GM23248 (cell line): ENCODE measurements around the gene PDSS2.
"Not testable (repeated sequence)": the region's sequence is repeated elsewhere in the genome, so short reads cannot be mapped to it uniquely, and the experiment has no call there.

Source experiments
- EZH2 ChIP-seq: fragments of 200-600 bp; sonication (generic); IDR thresholded peaks from 2 replicates; pipeline ENCODE4 v1.6.1; 2018; ENCODE audit warnings: antibody characterized with exemption, mild to moderate bottlenecking; ENCODE audit not compliant: insufficient read depth, poor library complexity, severe bottlenecking
- EZH2phosphoT487 ChIP-seq: fragments of 200-600 bp; sonication (generic); IDR thresholded peaks from 2 replicates; pipeline ENCODE4 v1.6.1; 2018; ENCODE audit warnings: antibody characterized with exemption, moderate library complexity, mild to moderate bottlenecking, low read depth; ENCODE audit not compliant: insufficient read depth

DNA sequence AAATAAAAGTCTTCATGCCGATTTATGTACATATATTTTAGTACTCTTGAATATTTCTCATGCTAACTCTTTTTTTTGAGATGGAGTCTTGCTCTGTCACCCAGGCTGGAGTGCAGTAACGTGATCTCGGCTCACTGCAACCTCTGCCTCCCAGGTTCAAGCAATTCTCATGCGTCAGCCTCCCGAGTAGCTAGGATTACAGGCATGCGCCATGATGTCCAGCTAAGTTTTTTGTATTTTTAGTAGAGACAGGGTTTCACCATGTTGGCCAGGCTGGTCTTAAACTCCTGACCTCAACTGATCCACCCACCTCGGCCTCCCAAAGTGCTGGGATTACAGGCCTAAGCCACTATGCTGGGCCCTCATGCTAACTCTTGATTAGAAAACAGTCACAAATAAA, 179.4 kb downstream of the PDSS2 start:
- TF ChIP-seq EZH2, EZH2phosphoT487: not testable (repeated sequence)
